Fibroblast of the aortic adventitia (primary cell): Measurements from ENCODE around the gene HOXA10. TPM values are rescaled to one million over a fixed set of nuclear protein-coding genes. Genes with fewer than 3 reads are reported as not detected.

Experiments
- DNase-seq: peaks from one replicate; pipeline ENCODE4 v3.0.0-alpha.2; 2010; ENCODE audit warnings: low read depth
- H3K4me3 ChIP-seq: 2 replicates; pipeline ENCODE4 v1.5.1; 2011; ENCODE audit warnings: low read depth, mild to moderate bottlenecking, control low read depth, low read length, moderate library complexity
- CTCF ChIP-seq: IDR thresholded peaks from 2 replicates; pipeline ENCODE4 v1.5.1; 2011; ENCODE audit warnings: mild to moderate bottlenecking, low read length, control low read depth, inconsistent platforms; ENCODE audit not compliant: insufficient read depth
- total RNA-seq: library from RNA; depleted of rRNA; stranded (reverse); fragments of >200 nt; gene quantifications from 2 replicates; pipeline ENCODE4 v1.2.3, GENCODE V29; 2012; ENCODE audit warnings: low replicate concordance

Gene HOXA10
- total RNA-seq, 1 donor, result not detected

DNA sequence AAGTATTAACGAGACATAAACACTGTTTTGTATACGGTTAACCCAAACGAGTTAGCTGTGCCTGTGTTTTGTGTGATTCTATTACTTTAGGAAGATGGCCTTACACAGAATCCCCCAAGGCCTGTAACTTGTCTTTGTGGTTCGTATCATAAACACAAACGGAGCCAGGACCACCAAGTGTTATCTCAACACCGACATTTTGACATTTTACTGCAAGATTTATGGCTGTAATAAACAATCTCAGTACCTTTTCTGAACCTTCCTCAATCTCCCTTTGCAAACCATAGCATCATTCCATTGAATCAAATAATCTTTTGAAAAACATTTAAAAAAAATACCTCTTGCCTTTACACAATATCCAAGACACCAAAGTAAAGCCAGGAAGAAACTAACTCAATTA, 41.1 kb downstream of the HOXA10 start:
- no peak overlapping the region for H3K4me3 ChIP-seq
- no peak for TF ChIP-seq CTCF
- no peak for DNase-seq

- H3K4me3 ChIP-seq, result no peak overlapping the region
- no peak for DNase-seq
- no peak for TF ChIP-seq CTCF
Measured at GRCh38 chr7:27132214-27132613, 41.9 kb downstream of the HOXA10 start.

GRCh38 chr7:27131390-27131819, 42.7 kb downstream of the HOXA10 start:
- DNase-seq, result no peak
- no peak for TF ChIP-seq CTCF
- H3K4me3 ChIP-seq, result peak overlapping the region; percentile 73

DNA sequence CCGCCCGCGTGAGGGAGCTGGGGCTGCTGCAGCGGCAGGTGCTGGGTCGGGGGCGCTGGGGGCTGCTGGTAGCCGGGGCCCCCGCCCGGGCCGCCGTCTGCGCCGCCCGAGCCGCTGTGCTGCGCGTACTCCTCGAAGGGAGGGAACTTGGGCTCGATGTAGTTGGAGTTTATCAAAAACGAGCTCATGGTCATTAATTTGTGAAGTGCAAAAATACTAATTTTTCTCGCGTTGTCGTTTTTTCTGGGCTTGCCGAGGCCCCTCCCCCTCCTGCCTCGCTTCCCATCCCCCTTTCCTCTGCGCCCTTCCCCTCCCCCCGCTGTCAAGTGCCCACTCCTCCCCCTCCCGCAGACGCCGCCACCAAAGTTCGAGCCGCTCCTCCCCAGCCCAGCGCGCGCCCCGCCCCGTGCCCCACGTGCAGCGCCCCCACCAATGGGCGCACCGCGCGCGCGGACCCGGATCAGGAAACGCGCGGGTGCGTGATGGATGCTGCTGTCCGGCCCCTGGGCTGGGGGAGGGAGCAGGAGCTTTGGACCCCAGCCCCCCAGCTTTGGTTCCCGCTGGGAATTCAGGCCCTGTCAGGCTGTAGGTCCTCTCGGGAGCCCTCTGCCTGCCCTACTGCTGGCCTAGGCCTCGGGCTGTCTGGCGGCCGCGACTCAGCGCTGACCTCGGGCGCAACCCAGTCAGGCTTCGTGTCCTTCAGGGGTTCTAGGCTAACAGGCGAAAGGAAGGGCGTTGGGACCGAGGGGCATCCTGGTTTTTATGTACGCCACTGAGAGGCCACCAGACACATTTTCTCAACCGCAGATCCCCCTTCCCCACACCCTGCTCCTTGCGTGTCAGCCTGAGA, 43.4 kb downstream of the HOXA10 start, which contains the start of gene HOXA4:
HOXA4 (minus strand) TSS at position 218 of the 850 bp plus-strand sequence; CDS start at position 194, 24 bp downstream.
- no peak for TF ChIP-seq CTCF
- peak; percentile 74 for DNase-seq
- H3K4me3 ChIP-seq, result peak within 1 kb of the TSS; percentile 73

DNA sequence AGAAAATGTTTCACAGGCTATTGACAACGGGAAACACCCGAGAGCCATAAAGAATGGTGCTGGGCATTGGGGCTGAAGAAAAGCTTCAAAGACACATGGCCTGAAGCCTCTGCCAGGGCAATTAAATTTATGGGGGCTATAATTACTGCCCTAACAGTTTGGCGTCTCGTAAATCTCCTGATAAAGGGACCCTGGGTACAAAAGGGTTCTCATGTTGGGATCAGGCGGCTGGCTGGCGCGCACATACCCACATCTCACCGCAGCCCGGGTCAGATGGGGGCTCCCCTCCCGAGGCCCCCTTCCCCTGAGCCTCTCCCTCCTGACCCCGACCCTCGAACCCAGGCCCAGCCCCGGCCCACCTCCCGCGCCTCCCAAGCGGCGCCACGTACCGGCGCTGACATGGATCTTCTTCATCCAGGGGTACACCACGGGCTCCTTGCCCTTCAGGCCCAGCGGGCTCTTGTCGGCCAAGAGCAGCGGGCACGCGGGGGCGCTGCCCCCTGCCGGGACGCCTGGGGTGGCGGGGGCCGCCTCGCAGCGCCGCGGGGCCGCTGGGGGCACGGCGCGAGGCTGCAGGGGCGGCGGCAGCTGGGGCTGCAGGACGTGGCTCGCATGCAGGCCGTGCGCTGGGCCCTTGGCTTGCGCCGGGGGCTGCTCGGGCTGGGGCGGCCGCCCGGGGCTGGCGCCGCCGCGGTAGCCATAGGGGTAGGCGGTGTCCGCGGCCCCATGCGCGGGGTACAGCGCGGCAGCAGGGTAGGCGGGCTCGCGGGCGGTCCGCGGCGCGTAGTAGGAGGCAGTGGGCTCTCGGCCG, 44.2 kb downstream of the HOXA10 start:
- H3K4me3 ChIP-seq, result peak overlapping the region; percentile 65
- no peak for DNase-seq
- peak; percentile 7 for TF ChIP-seq CTCF

- H3K4me3 ChIP-seq, result peak overlapping the region; percentile 65
- TF ChIP-seq CTCF, result no peak
- DNase-seq, result no peak
Measured at GRCh38 chr7:27128776-27129728, 45.1 kb downstream of the HOXA10 start.
